ENCODE data around the gene FOXN4.

The FOXN4 gene

DNA sequence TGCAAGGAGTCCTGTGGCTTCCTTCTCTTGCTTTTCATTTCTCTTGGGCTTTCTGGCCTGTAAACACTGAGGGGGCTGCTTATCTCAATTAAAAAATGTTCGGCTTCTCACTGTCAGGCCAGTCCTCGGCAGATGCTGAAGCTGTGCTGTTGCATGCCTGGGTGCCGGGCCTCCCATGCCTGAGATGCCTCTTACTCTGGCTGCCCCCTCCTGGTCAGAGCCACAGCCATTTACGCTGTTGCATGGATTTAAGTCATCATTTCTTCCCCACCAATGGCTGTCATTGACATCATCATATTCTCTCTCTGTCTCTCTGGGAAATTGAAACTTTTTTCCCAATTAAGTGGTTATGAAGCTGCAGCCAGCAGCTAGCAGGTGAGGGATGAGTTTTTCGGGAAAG, 53.7 kb downstream of the FOXN4 start:
- no peak for DNase-seq

- no peak for DNase-seq
Observed at GRCh38 chr12:109253913-109254544, 55.1 kb downstream of the FOXN4 start.

DNA sequence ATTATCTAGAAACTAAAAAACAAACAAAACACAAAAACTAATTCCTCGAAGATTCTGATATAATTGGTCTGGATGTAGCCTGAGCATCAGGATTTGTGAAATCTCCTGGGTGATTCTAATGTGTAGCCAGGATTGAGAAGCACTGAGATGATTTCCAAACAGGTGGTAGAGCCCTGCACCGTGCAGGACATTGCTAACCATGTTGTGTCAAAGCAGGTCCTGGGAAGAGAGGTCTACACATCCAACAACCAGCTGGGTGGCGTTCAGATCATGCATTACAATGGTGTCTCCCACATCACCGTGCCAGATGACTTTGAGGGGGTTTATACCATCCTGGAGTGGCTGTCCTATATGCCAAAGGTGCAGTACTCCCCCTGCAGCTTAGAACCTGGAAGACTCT, 56.3 kb downstream of the FOXN4 start:
- DNase-seq, result no peak

GRCh38 chr12:109250523-109250922, 58.6 kb downstream of the FOXN4 start:
- peak; percentile 33 for DNase-seq

- DNase-seq, result no peak
Observed at GRCh38 chr12:109247831-109248654, 61.0 kb downstream of the FOXN4 start.

DNA sequence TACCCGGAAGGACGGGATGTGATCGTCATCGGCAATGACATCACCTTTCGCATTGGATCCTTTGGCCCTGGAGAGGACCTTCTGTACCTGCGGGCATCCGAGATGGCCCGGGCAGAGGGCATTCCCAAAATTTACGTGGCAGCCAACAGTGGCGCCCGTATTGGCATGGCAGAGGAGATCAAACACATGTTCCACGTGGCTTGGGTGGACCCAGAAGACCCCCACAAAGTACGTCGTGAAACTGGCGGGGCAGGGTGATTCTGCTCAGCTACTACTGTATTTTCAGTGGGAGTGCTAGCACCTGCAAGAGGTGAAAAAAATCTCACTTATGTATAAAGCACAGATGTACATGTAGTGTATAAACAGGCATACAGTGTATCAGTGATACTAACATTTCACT, 62.9 kb downstream of the FOXN4 start:
- DNase-seq, result no peak

DNA sequence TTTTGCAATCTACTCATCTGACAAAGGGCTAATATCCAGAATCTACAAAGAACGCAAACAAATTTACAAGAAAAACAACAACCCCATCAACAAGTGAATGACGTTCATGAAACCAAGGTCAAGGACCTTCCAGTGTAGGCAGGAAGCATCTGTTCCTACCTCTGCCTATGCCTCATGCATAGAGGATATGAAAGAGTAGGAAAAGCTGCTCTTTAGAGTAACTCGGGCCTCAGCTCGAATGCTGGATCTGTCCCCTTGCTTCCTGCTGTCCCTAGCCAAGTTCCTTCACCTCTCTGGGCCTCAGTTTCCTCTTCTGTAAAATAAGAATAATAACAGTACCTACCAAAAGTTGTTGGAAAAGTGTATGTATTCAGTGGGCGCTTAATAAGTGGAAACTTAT, 65.0 kb downstream of the FOXN4 start:
- DNase-seq, result no peak

- DNase-seq, result no peak
Observed at GRCh38 chr12:109241936-109242335, 67.1 kb downstream of the FOXN4 start.

DNA sequence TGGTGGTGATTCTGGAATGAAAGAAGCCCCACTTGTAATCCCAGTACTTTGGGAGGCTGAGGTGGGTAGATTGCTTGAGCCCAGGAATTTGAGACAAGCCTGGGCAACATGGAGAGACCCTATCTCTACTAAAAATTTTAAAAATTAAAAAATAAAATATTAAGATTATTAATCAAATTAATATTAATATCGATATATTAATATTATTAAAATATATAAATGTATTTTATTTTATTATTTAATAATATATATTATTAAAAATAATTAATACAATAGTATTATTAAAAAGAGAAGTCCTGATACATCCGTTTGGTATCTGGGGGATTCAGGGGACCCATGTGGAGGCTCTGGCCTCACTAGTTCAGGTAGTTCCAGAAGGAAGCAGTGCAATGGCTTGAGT, 68.7 kb downstream of the FOXN4 start:
- DNase-seq, result no peak

GRCh38 chr12:109239691-109240090, 69.4 kb downstream of the FOXN4 start:
- no peak for DNase-seq

DNA sequence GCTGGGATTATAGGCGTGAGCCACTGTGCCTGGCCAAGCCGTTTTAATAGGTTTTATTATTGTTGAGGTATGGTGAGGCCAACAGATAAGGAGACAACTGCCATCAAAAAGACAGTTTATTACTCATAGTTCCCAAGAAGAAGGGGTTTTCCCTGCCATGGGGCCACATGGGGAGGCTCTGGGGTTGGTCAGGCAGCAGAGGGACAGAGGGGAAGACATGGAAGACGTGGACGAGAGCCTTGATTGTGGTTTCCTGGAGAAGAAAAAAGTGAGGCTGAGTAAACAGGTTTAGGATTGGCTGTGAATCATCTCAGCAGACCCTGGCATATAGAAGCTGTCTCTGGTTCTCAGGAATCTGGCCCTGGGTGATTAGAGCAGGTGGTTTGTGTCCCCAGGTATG, 69.9 kb downstream of the FOXN4 start:
- DNase-seq, result peak; percentile 18

DNA sequence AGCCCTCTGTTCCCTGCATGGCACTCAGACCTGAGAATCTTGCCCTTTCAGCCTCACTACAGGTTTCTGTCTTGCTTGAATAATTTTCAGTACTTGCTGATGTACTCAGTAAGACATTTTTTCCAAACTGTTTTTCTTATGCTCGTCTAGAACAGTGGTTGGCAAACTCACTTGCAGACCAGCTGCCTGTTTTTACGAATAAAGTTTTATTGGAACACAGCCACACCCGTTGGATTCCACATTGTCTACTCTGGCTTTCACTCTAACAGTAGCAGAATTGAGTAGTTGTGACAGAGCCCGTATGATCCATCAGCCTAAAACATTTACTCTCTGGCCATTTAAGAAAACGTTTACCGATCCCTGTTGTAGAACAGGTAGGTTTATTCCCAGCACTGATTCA, 72.8 kb downstream of the FOXN4 start:
- no peak for DNase-seq

- no peak for DNase-seq
Observed at GRCh38 chr12:109234012-109234411, 75.1 kb downstream of the FOXN4 start.

DNA sequence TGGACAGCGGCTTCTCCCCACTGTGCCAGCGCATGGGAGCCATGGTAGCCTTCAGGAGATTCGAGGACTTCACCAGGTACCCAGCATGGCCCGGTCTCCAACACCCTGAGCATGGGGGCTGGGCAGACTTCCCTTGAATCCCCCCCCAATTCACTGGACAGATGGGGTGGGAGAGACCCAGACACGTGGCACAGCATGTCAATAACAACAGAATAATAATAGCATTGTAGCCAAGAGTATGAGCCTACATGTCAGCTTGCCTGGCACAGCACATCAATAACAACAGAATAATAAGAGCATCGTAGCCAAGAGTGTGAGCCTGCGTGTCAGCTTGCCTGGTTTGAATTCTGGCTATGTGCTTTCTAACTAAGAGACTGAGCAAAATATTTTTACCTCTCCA, 76.4 kb downstream of the FOXN4 start:
- DNase-seq, result no peak

- DNase-seq, result no peak
Observed at GRCh38 chr12:109230193-109230592, 78.9 kb downstream of the FOXN4 start.

DNA sequence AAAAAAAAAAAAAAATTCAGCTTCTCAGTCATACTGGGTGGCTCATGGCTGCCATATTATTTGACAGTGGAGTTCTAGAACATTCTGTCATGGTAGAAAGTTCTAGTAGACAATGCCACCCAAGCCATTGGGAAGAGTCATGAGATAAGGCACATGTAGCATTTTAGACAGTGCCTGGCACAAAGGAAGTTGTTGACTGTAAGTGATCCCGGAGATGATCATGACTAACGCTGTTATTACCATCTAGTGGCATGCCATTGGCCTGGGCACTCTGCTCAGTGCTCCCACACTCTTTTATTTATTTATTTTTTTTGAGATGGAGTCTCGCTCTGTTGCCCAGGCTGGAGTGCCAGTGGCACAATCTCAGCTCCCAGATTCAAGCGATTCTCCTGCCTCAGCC, 80.4 kb downstream of the FOXN4 start:
- no peak for DNase-seq

All from activated CD4-positive, alpha-beta T cell treated with anti-CD3 and anti-CD28 coated beads, Interleukin-2, amount 50 U/mL, for 16 hours (primary cell).